Ishikawa (cell line): ENCODE measurements around the gene TPK1.

Experiments
- CEBPB ChIP-seq: IDR thresholded peaks from 2 replicates; pipeline ENCODE4 v1.6.1; 2012
- CREB1 ChIP-seq: IDR thresholded peaks from 2 replicates; pipeline ENCODE4 v1.6.1; 2012; ENCODE audit warnings: low read depth
- EGR1 ChIP-seq: IDR thresholded peaks from 2 replicates; pipeline ENCODE4 v1.6.1; 2012
- EP300 ChIP-seq: IDR thresholded peaks from 2 replicates; pipeline ENCODE4 v1.6.1; 2012; ENCODE audit warnings: borderline replicate concordance
- NFIC ChIP-seq: IDR thresholded peaks from 2 replicates; pipeline ENCODE4 v1.6.1; 2012
- RAD21 ChIP-seq: IDR thresholded peaks from 2 replicates; pipeline ENCODE4 v1.6.1; 2012; ENCODE audit warnings: low read depth
- TAF1 ChIP-seq: IDR thresholded peaks from 2 replicates; pipeline ENCODE4 v1.6.1; 2012; ENCODE audit warnings: low read depth, mild to moderate bottlenecking
- TCF12 ChIP-seq: IDR thresholded peaks from 2 replicates; pipeline ENCODE4 v1.6.1; 2012; ENCODE audit warnings: low read depth
- TEAD4 ChIP-seq: IDR thresholded peaks from 2 replicates; pipeline ENCODE4 v1.6.1; 2012
- YY1 ChIP-seq: IDR thresholded peaks from 2 replicates; pipeline ENCODE4 v1.6.1; 2012; ENCODE audit warnings: low read depth
- ZBTB7A ChIP-seq: IDR thresholded peaks from 2 replicates; pipeline ENCODE4 v1.6.1; 2012; ENCODE audit warnings: low read depth
- TF ChIP-seq, protein P1 (sequence below): IDR thresholded peaks from 2 replicates; pipeline ENCODE4 v1.6.1; 2012; ENCODE audit warnings: low read depth, mild to moderate bottlenecking
- TF ChIP-seq, protein P2 (sequence below): IDR thresholded peaks from 2 replicates; pipeline ENCODE4 v1.6.1; 2012
- TF ChIP-seq, protein P3 (sequence below): IDR thresholded peaks from 2 replicates; pipeline ENCODE4 v1.6.1; 2012

TPK1 gene

DNA sequence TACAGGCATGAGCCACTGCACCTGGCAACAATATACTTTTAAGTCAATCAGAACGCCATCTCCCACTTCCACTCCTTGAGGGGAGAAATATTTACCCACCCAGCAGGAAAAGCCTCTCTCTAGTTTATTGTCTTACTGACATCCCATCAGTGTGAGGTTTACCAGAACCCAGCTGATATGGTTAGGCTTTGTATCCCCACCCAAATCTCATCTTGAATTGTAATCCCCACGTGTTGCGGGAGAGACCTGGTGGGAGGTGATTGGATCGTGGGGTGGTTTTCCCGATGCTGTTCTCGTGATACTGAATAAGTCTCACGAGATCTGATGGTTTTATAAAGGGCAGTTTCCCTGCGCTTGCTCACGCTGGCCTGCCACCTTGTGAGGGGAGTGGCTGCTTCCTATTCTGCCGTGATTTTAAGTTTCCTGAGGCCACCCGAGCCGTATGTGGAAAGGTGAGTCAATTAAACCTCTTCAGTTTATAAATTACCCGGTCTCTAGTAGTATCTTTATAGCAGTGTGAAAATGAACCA is 37.5 kb upstream of the TPK1 start:
- TF ChIP-seq TCF12 (no peak), ZBTB7A (no peak), EGR1 (no peak), EP300 (no peak), YY1 (no peak)
- TF ChIP-seq, protein P1, sequence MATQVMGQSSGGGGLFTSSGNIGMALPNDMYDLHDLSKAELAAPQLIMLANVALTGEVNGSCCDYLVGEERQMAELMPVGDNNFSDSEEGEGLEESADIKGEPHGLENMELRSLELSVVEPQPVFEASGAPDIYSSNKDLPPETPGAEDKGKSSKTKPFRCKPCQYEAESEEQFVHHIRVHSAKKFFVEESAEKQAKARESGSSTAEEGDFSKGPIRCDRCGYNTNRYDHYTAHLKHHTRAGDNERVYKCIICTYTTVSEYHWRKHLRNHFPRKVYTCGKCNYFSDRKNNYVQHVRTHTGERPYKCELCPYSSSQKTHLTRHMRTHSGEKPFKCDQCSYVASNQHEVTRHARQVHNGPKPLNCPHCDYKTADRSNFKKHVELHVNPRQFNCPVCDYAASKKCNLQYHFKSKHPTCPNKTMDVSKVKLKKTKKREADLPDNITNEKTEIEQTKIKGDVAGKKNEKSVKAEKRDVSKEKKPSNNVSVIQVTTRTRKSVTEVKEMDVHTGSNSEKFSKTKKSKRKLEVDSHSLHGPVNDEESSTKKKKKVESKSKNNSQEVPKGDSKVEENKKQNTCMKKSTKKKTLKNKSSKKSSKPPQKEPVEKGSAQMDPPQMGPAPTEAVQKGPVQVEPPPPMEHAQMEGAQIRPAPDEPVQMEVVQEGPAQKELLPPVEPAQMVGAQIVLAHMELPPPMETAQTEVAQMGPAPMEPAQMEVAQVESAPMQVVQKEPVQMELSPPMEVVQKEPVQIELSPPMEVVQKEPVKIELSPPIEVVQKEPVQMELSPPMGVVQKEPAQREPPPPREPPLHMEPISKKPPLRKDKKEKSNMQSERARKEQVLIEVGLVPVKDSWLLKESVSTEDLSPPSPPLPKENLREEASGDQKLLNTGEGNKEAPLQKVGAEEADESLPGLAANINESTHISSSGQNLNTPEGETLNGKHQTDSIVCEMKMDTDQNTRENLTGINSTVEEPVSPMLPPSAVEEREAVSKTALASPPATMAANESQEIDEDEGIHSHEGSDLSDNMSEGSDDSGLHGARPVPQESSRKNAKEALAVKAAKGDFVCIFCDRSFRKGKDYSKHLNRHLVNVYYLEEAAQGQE = no peak

DNA sequence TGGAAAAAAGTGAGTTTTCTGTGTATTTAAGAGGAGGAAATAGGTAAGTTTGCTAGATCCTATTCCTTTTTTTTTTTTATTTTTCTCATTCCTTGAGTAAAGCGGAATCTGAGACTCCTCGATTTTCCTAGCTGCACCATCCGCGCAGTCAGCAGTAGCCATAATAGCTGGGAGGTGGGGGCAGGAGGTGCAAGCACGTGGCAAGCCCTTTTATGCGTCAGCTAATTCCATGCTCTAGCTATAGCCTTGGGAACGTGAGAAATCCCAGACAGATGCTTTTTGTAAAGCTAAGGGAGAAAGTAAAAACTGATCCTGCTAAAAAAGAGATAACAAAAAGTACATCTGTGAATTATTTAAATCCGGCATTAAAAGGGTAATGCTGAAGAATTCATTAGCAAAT is 33.2 kb upstream of the TPK1 start:
- TF ChIP-seq TEAD4 = no peak
- TF ChIP-seq, protein P2, sequence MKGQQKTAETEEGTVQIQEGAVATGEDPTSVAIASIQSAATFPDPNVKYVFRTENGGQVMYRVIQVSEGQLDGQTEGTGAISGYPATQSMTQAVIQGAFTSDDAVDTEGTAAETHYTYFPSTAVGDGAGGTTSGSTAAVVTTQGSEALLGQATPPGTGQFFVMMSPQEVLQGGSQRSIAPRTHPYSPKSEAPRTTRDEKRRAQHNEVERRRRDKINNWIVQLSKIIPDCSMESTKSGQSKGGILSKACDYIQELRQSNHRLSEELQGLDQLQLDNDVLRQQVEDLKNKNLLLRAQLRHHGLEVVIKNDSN = no peak
- TF ChIP-seq TCF12 = no peak
- TF ChIP-seq ZBTB7A = no peak
- TF ChIP-seq RAD21 = no peak
- TF ChIP-seq, protein P1 = no peak
- TF ChIP-seq CEBPB = no peak
- no peak for TF ChIP-seq EP300
- no peak for TF ChIP-seq NFIC
- TF ChIP-seq YY1 = no peak
- TF ChIP-seq, protein P3, sequence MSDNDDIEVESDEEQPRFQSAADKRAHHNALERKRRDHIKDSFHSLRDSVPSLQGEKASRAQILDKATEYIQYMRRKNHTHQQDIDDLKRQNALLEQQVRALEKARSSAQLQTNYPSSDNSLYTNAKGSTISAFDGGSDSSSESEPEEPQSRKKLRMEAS = no peak
- TF ChIP-seq TAF1 = no peak
- TF ChIP-seq EGR1 = no peak

DNA sequence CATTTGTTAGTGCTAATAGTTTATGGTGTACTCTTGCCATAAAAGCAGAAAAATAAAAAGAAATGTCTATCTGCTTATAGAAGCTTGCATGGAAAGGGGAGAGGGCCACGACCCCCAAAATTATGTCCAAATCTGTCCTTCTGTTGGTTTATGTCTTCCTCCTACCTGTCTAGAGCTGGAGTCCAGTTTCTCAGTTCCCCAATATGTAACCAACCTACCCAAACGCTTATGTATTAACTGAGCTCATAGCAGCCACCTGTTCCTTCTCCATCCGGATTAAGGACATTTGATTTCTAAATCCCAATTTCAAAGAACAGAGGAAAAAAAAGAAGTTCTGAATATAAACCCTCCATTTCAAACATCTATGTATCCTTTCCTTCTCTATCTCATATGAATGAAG is 30.3 kb upstream of the TPK1 start:
- TF ChIP-seq TEAD4 = no peak
- TF ChIP-seq, protein P1 = no peak
- TF ChIP-seq, protein P3 = no peak
- no peak for TF ChIP-seq TAF1
- no peak for TF ChIP-seq EP300
- no peak for TF ChIP-seq CEBPB
- TF ChIP-seq YY1 = no peak
- TF ChIP-seq ZBTB7A = no peak

DNA sequence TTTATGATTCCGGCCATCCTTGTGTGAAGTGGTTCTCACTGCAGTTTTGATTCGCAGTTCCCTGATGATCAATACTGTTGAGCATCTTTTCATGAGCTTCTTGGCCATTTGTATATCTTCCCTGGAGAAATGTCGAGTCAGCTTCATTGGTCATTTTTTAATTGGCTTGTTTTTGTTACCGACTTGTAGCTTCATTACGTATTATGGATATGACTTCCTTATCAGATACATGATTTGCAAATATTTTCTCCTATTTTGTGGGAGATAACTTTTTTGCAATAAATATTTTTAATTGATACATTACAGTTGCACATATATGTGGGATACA is 27.4 kb upstream of the TPK1 start:
- TF ChIP-seq, protein P2 = no peak
- TF ChIP-seq ZBTB7A (no peak), TCF12 (no peak), CEBPB (no peak), RAD21 (no peak), CREB1 (no peak), NFIC (no peak)
- TF ChIP-seq, protein P1 = no peak
